Neural cell (in vitro differentiated cells): Measurements from ENCODE around the gene BTBD6.

Experiments used
- CTCF ChIP-seq: fragments of 450-650 bp; IDR thresholded peaks from 2 replicates; pipeline ENCODE4 v1.5.1; 2014; ENCODE audit warnings: antibody characterized with exemption, mild to moderate bottlenecking, moderate library complexity; ENCODE audit not compliant: poor library complexity, severe bottlenecking
- EP300 ChIP-seq: fragments of 450-650 bp; conservative IDR thresholded peaks from 2 replicates; pipeline ENCODE4 v1.6.1; 2014; ENCODE audit warnings: antibody characterized with exemption, mild to moderate bottlenecking, moderate library complexity; ENCODE audit not compliant: poor library complexity, severe bottlenecking
- EZH2 ChIP-seq: fragments of 200-600, 300-800 bp; shearing (Covaris generic), sonication (generic); IDR thresholded peaks from 2 replicates; pipeline ENCODE4 v1.6.1; 2014; ENCODE audit warnings: antibody characterized with exemption, low read length, borderline replicate concordance, mild to moderate bottlenecking; ENCODE audit not compliant: insufficient read depth, poor library complexity, severe bottlenecking
- MXI1 ChIP-seq: fragments of 450-650 bp; conservative IDR thresholded peaks from 2 replicates; pipeline ENCODE4 v1.6.1; 2014; ENCODE audit warnings: antibody characterized with exemption, mild to moderate bottlenecking; ENCODE audit not compliant: poor library complexity, severe bottlenecking
- RAD21 ChIP-seq: fragments of 450-650 bp; conservative IDR thresholded peaks from 2 replicates; pipeline ENCODE4 v1.6.1; 2014; ENCODE audit warnings: antibody characterized with exemption, mild to moderate bottlenecking, moderate library complexity
- TAF1 ChIP-seq: IDR thresholded peaks from 2 replicates; pipeline ENCODE4 v1.6.1; 2012; ENCODE audit warnings: low read depth

- TF ChIP-seq EZH2, result no peak
- no peak for TF ChIP-seq CTCF
- no peak for TF ChIP-seq RAD21
- TF ChIP-seq MXI1, result no peak
- TF ChIP-seq EP300, result no peak
- no peak for TF ChIP-seq TAF1
Measured at GRCh38 chr14:105209646-105210045, 38.7 kb upstream of the BTBD6 start.
